ENCODE results near the gene TRIP10. TPM values are rescaled to one million over a fixed set of nuclear protein-coding genes. Genes with fewer than 3 reads are reported as not detected.

The TRIP10 gene
- total RNA-seq, 1 donor from 2014 or later, result 16.7 TPM

DNA sequence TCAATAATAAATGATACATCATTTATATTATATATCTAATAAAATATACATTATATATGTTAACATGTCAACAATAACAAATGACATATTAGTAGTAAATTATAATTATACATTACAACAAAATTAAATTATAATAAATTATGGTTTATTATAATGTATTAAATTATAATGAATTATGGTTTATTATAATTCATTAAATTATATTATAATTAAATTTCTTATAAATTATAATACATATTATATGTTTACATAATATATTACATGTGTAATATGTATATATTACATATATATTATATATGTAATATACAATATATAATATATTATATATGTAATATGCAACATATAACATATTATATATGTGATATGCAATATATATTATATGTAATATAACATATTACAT lies 39.5 kb upstream of the TRIP10 start:
- Mint-ChIP-seq H3K27ac (ENCODE audit: unreplicated experiment) (no peak overlapping the region), H3K36me3 (ENCODE audit: unreplicated experiment) (no peaks in the 10 kb centered on the region), H3K4me1 (ENCODE audit: low read depth, unreplicated experiment) (no peaks in the 10 kb centered on the region), H3K4me3 (ENCODE audit: unreplicated experiment) (no peak overlapping the region), H3K9me3 (ENCODE audit: unreplicated experiment) (no peaks in the 10 kb centered on the region), H3K27me3 (ENCODE audit: unreplicated experiment) (no peaks in the 10 kb centered on the region)
- DNase-seq, result no peak
- TF ChIP-seq, protein P1, sequence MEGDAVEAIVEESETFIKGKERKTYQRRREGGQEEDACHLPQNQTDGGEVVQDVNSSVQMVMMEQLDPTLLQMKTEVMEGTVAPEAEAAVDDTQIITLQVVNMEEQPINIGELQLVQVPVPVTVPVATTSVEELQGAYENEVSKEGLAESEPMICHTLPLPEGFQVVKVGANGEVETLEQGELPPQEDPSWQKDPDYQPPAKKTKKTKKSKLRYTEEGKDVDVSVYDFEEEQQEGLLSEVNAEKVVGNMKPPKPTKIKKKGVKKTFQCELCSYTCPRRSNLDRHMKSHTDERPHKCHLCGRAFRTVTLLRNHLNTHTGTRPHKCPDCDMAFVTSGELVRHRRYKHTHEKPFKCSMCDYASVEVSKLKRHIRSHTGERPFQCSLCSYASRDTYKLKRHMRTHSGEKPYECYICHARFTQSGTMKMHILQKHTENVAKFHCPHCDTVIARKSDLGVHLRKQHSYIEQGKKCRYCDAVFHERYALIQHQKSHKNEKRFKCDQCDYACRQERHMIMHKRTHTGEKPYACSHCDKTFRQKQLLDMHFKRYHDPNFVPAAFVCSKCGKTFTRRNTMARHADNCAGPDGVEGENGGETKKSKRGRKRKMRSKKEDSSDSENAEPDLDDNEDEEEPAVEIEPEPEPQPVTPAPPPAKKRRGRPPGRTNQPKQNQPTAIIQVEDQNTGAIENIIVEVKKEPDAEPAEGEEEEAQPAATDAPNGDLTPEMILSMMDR (IDR thresholded peaks at IDR 0.05; ENCODE audit: partially characterized antibody, unreplicated experiment), result no peak

DNA sequence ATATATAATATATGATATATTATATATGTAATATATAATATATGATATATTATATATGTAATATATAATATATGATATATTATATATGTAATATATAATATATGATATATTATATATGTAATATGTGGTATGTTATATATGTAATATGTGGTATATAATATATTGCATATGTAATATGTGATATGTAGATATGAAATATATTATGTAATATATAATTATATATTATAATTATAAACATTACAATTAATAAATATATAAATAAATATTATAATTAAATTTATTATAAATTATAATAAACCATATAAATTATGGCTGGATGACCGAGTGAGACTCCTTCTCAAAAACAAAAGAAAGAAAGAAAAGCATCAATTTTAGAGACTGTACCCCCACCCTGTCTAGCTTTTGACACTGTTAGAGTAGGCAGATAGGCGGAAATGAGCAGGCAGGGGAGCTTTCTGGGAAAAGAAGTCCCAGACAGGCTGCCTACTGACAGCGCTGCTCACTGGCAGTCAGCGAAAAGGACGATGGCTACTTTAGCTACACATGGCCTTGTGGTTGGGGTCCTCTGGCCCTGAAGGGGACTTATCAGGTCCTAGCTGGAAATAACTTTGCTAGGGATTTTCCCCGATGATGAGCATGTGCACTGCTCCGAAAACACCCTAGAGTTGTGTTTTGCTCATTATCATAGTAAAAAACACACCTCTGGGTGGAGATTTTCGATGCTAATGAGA lies 38.7 kb upstream of the TRIP10 start:
- H3K27me3 Mint-ChIP-seq (ENCODE audit: unreplicated experiment), result no peaks in the 10 kb centered on the region
- H3K36me3 Mint-ChIP-seq (ENCODE audit: unreplicated experiment), result no peaks in the 10 kb centered on the region
- TF ChIP-seq, protein P1 (IDR thresholded peaks at IDR 0.05; ENCODE audit: partially characterized antibody, unreplicated experiment), result no peak
- no peak for DNase-seq
- H3K27ac Mint-ChIP-seq (ENCODE audit: unreplicated experiment), result no peak overlapping the region
- no peaks in the 10 kb centered on the region for H3K4me1 Mint-ChIP-seq (ENCODE audit: low read depth, unreplicated experiment)
- no peaks in the 10 kb centered on the region for H3K9me3 Mint-ChIP-seq (ENCODE audit: unreplicated experiment)
- no peak overlapping the region for H3K4me3 Mint-ChIP-seq (ENCODE audit: unreplicated experiment)

DNA sequence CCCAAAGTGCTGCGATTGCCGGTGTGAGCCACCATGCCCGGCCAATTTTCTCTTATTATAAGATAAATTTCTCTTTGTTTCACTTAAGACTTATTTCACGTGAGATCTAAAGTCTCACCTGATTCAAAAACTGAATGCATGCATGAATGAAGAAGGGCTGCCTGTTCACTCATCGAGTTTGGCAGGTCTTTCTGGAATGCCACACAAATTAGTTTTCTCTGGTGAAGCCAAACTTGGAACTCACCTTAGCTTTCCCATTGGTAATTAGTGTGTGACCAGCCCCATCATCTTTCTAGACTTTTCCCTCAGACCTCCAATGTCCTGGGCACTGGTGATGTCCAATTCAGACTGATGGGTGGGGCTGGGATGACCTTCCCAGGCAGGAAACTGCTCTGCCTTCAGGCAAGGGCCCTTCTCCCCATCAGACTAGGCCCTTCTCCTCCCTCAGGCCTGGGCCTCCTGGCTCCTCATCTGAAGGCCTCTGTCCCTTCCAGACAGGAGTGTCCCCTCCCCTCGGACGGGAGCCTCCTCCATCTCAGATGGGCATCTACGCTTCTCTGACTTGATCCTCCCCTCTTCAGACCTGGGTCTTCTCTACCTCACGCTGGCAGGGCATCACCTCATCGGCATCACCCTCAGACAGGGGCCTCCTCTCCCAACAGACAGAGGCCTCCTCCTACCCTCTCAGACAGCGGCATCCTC lies 33.4 kb upstream of the TRIP10 start:
- TF ChIP-seq, protein P1 (IDR thresholded peaks at IDR 0.05; ENCODE audit: partially characterized antibody, unreplicated experiment), result no peak
- Mint-ChIP-seq H3K36me3 (ENCODE audit: unreplicated experiment) (no peaks in the 10 kb centered on the region), H3K4me1 (ENCODE audit: low read depth, unreplicated experiment) (peaks cover 3% of the 10 kb centered on the region), H3K27ac (ENCODE audit: unreplicated experiment) (no peak overlapping the region), H3K27me3 (ENCODE audit: unreplicated experiment) (peaks cover 15% of the 10 kb centered on the region), H3K4me3 (ENCODE audit: unreplicated experiment) (no peak overlapping the region), H3K9me3 (ENCODE audit: unreplicated experiment) (peaks cover 5% of the 10 kb centered on the region)
- DNase-seq, result no peak

DNA sequence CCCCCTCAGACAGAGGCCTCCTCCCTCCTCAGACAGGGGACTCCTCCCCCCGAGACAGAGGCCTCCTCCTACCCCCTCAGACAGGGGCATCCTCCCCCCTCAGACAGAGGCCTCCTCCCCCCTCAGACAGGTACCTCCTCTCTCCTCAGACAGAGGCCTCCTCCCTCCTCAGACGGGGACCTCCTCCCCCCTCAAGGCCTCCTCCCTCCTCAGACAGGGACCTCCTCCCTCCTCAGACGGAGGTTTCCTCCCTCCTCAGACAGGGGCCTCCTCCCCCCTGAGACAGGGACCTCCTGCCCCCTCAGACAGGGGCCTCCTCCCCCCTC lies 32.9 kb upstream of the TRIP10 start:
- TF ChIP-seq, protein P1 (IDR thresholded peaks at IDR 0.05; ENCODE audit: partially characterized antibody, unreplicated experiment), result no peak
- DNase-seq, result no peak
- Mint-ChIP-seq H3K9me3 (ENCODE audit: unreplicated experiment) (peaks cover 8% of the 10 kb centered on the region), H3K27ac (ENCODE audit: unreplicated experiment) (no peak overlapping the region), H3K27me3 (ENCODE audit: unreplicated experiment) (peaks cover 17% of the 10 kb centered on the region), H3K36me3 (ENCODE audit: unreplicated experiment) (no peaks in the 10 kb centered on the region), H3K4me3 (ENCODE audit: unreplicated experiment) (no peak overlapping the region), H3K4me1 (ENCODE audit: low read depth, unreplicated experiment) (peaks cover 7% of the 10 kb centered on the region)

DNA sequence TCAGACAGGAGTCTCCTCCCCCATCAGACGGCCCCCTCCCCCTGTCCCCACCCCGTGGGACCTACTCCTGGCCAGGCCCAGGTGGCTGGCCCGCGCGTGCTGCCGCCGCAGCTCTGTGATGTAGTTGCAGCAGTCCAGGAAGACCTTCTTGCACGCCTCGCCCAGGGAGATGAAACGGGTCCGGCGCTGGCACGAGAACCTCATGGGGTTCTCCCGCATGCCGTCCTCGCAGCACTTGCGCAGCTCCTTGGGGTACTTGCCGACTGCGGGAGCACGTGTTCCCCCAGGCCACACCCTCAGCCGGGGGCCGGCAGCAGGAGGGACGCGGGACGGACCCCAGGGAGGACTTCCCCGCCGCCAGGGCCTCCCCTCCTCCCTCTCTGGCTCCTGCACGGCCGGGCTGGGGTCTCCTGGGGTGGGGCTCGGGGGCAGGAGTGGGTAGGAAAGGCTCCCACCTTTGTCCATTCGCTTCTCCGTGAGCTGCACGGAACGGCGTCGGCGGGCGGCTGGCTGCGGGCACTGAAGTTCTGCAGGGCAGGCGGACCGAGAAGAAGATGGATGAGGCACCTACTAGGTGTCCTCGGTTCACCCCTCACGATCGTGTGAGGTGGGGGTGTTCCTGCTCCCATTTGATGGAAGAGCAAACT lies 32.3 kb upstream of the TRIP10 start:
- H3K9me3 Mint-ChIP-seq (ENCODE audit: unreplicated experiment), result peaks cover 8% of the 10 kb centered on the region
- H3K4me1 Mint-ChIP-seq (ENCODE audit: low read depth, unreplicated experiment), result peaks cover 8% of the 10 kb centered on the region
- peaks cover 17% of the 10 kb centered on the region for H3K27me3 Mint-ChIP-seq (ENCODE audit: unreplicated experiment)
- no peak overlapping the region for H3K4me3 Mint-ChIP-seq (ENCODE audit: unreplicated experiment)
- H3K36me3 Mint-ChIP-seq (ENCODE audit: unreplicated experiment), result no peaks in the 10 kb centered on the region
- H3K27ac Mint-ChIP-seq (ENCODE audit: unreplicated experiment), result no peak overlapping the region
- no peak for DNase-seq
- TF ChIP-seq, protein P1 (IDR thresholded peaks at IDR 0.05; ENCODE audit: partially characterized antibody, unreplicated experiment), result no peak

All from glutamatergic neuron (in vitro differentiated cells).